Transverse colon (tissue), 4 donors: ENCODE measurements around the gene SMKR1.

Source experiments
- POLR2A ChIP-seq: fragments of 450-650 bp; IDR thresholded peaks from one replicate; pipeline ENCODE4 v1.6.1; 2016; ENCODE audit warnings: antibody characterized with exemption, mild to moderate bottlenecking, moderate library complexity
- POLR2AphosphoS5 ChIP-seq, 3 donors: sonication (generic); formaldehyde crosslinking; IDR thresholded peaks; one replicate each; pipeline ENCODE4 v1.6.1; 2016; ENCODE audit warnings: antibody characterized with exemption in 3 of 3
- TF ChIP-seq, protein P1 (sequence below), 5 experiments: fragments of 200-600 bp in 3 of 5; fragments of 450-650 bp in 2 of 5; sonication (generic) in 3 of 5; IDR thresholded peaks; 1 replicate in 2 of 5; 2 replicates in 3 of 5; pipeline ENCODE4 v1.5.1; 2016 to 2017; ENCODE audit warnings: antibody characterized with exemption in 5 of 5, inconsistent platforms in 3 of 5, mild to moderate bottlenecking in 2 of 5, moderate library complexity in 1 of 5

DNA sequence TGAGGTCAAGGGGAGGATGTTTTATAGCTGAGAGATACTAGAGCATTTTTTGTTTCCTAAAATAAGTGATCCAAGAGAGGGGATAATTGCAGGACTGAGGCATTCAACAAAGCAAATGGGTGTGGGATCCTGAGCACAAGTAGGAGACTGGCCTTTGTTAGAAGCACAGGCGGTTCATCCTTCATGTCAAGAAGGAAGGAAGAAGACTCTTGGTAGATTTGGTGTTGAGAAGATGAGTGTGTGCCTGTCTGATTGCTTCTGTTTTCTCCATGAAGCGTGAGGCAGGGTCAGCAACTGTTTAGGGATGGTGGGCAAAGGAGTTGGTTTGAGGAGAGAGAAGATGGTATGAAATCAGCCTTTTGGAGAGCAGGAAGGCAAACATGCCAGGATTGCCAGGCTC is 40.5 kb upstream of the SMKR1 start:
- TF ChIP-seq, protein P1, sequence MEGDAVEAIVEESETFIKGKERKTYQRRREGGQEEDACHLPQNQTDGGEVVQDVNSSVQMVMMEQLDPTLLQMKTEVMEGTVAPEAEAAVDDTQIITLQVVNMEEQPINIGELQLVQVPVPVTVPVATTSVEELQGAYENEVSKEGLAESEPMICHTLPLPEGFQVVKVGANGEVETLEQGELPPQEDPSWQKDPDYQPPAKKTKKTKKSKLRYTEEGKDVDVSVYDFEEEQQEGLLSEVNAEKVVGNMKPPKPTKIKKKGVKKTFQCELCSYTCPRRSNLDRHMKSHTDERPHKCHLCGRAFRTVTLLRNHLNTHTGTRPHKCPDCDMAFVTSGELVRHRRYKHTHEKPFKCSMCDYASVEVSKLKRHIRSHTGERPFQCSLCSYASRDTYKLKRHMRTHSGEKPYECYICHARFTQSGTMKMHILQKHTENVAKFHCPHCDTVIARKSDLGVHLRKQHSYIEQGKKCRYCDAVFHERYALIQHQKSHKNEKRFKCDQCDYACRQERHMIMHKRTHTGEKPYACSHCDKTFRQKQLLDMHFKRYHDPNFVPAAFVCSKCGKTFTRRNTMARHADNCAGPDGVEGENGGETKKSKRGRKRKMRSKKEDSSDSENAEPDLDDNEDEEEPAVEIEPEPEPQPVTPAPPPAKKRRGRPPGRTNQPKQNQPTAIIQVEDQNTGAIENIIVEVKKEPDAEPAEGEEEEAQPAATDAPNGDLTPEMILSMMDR (IDR thresholded peaks at IDR 0.05), result no peak
- TF ChIP-seq POLR2AphosphoS5 (IDR thresholded peaks at IDR 0.05) (no peak), POLR2A (no peak)
